K562 (cell line): ENCODE data around the gene SSBP2. TPM values are rescaled to one million over a fixed set of nuclear protein-coding genes. Genes with fewer than 3 reads are reported as not detected.

Source experiments
- AFF4 ChIP-seq: sonication (generic); formaldehyde crosslinking; IDR thresholded peaks from 2 replicates; pipeline ENCODE4 v1.8.0; 2023; ENCODE audit warnings: mild to moderate bottlenecking, missing genetic modification reagents
- ATF3 ChIP-seq, 2 experiments: fragments of 450-650 bp in 1 of 2; sonication (generic) in 1 of 2; formaldehyde crosslinking in 1 of 2; IDR thresholded peaks in 1 of 2; conservative IDR thresholded peaks in 1 of 2; 2 replicates each; pipeline versions ENCODE4 v1.6.1 to v1.8.1; 2016 to 2023; ENCODE audit warnings: mild to moderate bottlenecking in 2 of 2, moderate library complexity in 2 of 2, inconsistent platforms in 1 of 2, missing genetic modification reagents in 1 of 2
- CBX1 ChIP-seq: sonication (generic); IDR thresholded peaks from 2 replicates; pipeline ENCODE4 v1.6.1; 2016; ENCODE audit warnings: antibody characterized with exemption, low read depth, mild to moderate bottlenecking
- CCAR2 ChIP-seq: fragments of 200-400 bp; formaldehyde crosslinking; IDR thresholded peaks from 2 replicates; pipeline ENCODE4 v1.6.1; 2017; ENCODE audit warnings: mild to moderate bottlenecking, low read depth, low read length
- CHD4 ChIP-seq: fragments of 200-600 bp; sonication (generic); IDR thresholded peaks from 3 replicates; pipeline ENCODE4 v1.6.1; 2012; ENCODE audit warnings: low read depth, mild to moderate bottlenecking, mixed read lengths, low read length, inconsistent platforms; ENCODE audit not compliant: insufficient read depth, insufficient replicate concordance, poor library complexity, severe bottlenecking
- CREB3 ChIP-seq: fragments of 450-650 bp; conservative IDR thresholded peaks from 2 replicates; pipeline ENCODE4 v1.6.1; 2016; ENCODE audit warnings: missing genetic modification characterization, low read depth, mild to moderate bottlenecking, missing compliant biosample characterization, moderate library complexity
- HMGXB4 ChIP-seq: sonication (generic); formaldehyde crosslinking; IDR thresholded peaks from 2 replicates; pipeline ENCODE4 v1.8.1; 2023; ENCODE audit warnings: mild to moderate bottlenecking, missing genetic modification reagents
- JUND ChIP-seq, 2 experiments: IDR thresholded peaks; 2 replicates in 1 of 2; 3 replicates in 1 of 2; pipeline ENCODE4 v1.6.1; 2011; ENCODE audit warnings: borderline replicate concordance in 2 of 2, low read depth in 2 of 2, low read length in 2 of 2, improper control_type of control experiment in 1 of 2, missing biosample characterization in 1 of 2, missing genetic modification characterization in 1 of 2, missing genetic modification reagents in 1 of 2
- MLX ChIP-seq, 2 experiments: fragments of 450-650 bp in 1 of 2; sonication (generic) in 1 of 2; formaldehyde crosslinking; conservative IDR thresholded peaks; 2 replicates each; pipeline versions ENCODE4 v1.4.0 to v1.8.1; 2020 to 2022; ENCODE audit warnings: mild to moderate bottlenecking in 1 of 2, missing genetic modification reagents in 1 of 2
- NFXL1 ChIP-seq: fragments of 450-650 bp; formaldehyde crosslinking; IDR thresholded peaks from 2 replicates; pipeline ENCODE4 v1.4.0; 2021; ENCODE audit warnings: mild to moderate bottlenecking
- SMARCE1 ChIP-seq: fragments of 450-650 bp; IDR thresholded peaks from 2 replicates; pipeline ENCODE4 v1.7.1; 2016; ENCODE audit warnings: mild to moderate bottlenecking
- SMC3 ChIP-seq: conservative IDR thresholded peaks from 2 replicates; pipeline ENCODE4 v1.6.1; 2011; ENCODE audit warnings: low read depth, low read length, improper control_type of control experiment; ENCODE audit not compliant: insufficient read depth
- TCF15 ChIP-seq: fragments of 250-450 bp; sonication (Bioruptor Pico); IDR thresholded peaks from 2 replicates; pipeline ENCODE4 v1.8.0; 2022; ENCODE audit warnings: moderate library complexity, mild to moderate bottlenecking, inconsistent platforms
- TCF3 ChIP-seq: sonication (generic); formaldehyde crosslinking; IDR thresholded peaks from 2 replicates; pipeline ENCODE4 v1.4.0; 2020; ENCODE audit warnings: mild to moderate bottlenecking, missing genetic modification reagents
- ZBED1 ChIP-seq: IDR thresholded peaks from 2 replicates; pipeline ENCODE4 v1.6.1; 2014
- ZC3H8 ChIP-seq: fragments of 450-650 bp; IDR thresholded peaks from 2 replicates; pipeline ENCODE4 v1.6.1; 2017
- ZFP1 ChIP-seq: fragments of 450-650 bp; formaldehyde crosslinking; IDR thresholded peaks from 2 replicates; pipeline ENCODE4 v1.4.0; 2020; ENCODE audit warnings: mild to moderate bottlenecking, mixed read lengths
- ZNF140 ChIP-seq: fragments of 250-450 bp; sonication (Bioruptor Pico); IDR thresholded peaks from 2 replicates; pipeline ENCODE4 v1.8.0; 2021; ENCODE audit warnings: moderate library complexity, mild to moderate bottlenecking, inconsistent platforms
- ZNF436 ChIP-seq: fragments of 250-450, 450-650 bp; sonication (Bioruptor Pico); formaldehyde crosslinking; IDR thresholded peaks from 2 replicates; pipeline ENCODE4 v1.7.0; 2020; ENCODE audit warnings: mild to moderate bottlenecking
- polyA plus RNA-seq, 8 experiments: library from polyadenylated mRNA; depleted of rRNA in 4 of 8; stranded (reverse) in 5 of 8; unstranded in 3 of 8; fragments of >200 nt; fragmentation: Nextera tagmentation in 2 of 8; fragmentation: Illumina TruSeq in 1 of 8; extraction: Ambion mirVana in 2 of 8; extraction: Trizol in 1 of 8; gene quantifications; 2 replicates each; pipeline versions ENCODE4 v1.2.1 to v1.2.3, GENCODE V29; 2011 to 2014; ENCODE audit warnings: inconsistent platforms in 1 of 8, missing spikeins in 1 of 8
- total RNA-seq, 7 experiments: library from RNA; depleted of rRNA in 6 of 7; stranded (reverse); fragments of >200 nt in 6 of 7; fragmentation: Illumina TruSeq in 2 of 7; extraction: Trizol in 2 of 7; gene quantifications; 2 replicates each; pipeline versions ENCODE4 v1.2.1 to v1.2.3, GENCODE V29; 2011 to 2021; ENCODE audit warnings: low replicate concordance in 1 of 7

The SSBP2 gene
- total and polyA plus RNA-seq, 9 of the 15 experiments (the other 6 are each of a cell fraction or from before 2014, with no cell fraction given), result 22.3 to 133 (median 42.1) TPM

- no peak for TF ChIP-seq ZC3H8
- TF ChIP-seq HMGXB4 (CRISPR knock-in tag), result no peak
- no peak for TF ChIP-seq ZNF140
- TF ChIP-seq AFF4 (CRISPR knock-in tag), result no peak
- peak; percentile 71 for TF ChIP-seq SMARCE1
- TF ChIP-seq NFXL1 (CRISPR knock-in tag), result no peak
- TF ChIP-seq ZNF436 (CRISPR knock-in tag), result no peak
- TF ChIP-seq TCF15 (CRISPR knock-in tag), result no peak
- TF ChIP-seq ATF3 (IDR thresholded peaks at IDR 0.05), result peak; percentile 96
- no peak for TF ChIP-seq ATF3 (CRISPR knock-in tag; conservative IDR thresholded peaks at IDR 0.05)
- TF ChIP-seq ZFP1 (CRISPR knock-in tag), result no peak
- peak; percentile 94 for TF ChIP-seq JUND (IDR thresholded peaks at IDR 0.05; ENCODE audit: borderline replicate concordance, low read depth, low read length)
- peak; percentile 84; the same call in 1 of the 3 replicates for TF ChIP-seq JUND (tag; IDR thresholded peaks at IDR 0.05; ENCODE audit: borderline replicate concordance, low read depth, low read length)
- no peak for TF ChIP-seq SMC3
- TF ChIP-seq CREB3 (tag), result no peak
- TF ChIP-seq CBX1, result no peak
- no peak for TF ChIP-seq TCF3 (CRISPR knock-in tag)
- TF ChIP-seq ZBED1, result no peak
- TF ChIP-seq CHD4, result no peak
- no peak for TF ChIP-seq CCAR2
- no peak for TF ChIP-seq MLX (CRISPR knock-in tag; conservative IDR thresholded peaks at IDR 0.05)
Measured at GRCh38 chr5:81789033-81789432, 38.1 kb upstream of the SSBP2 start (continued).
